ENCODE measurements around the gene UBL3.

Gene UBL3

GRCh38 chr13:29850213-29850898, at the start of gene UBL3:
UBL3 (minus strand) TSS chr13:29850617; CDS start chr13:29849538, 1,079 bp downstream.
- H3K9me3 Mint-ChIP-seq, result no peaks in the 10 kb centered on the region
- peak within 1 kb of the TSS; percentile 94 for H3K4me3 Mint-ChIP-seq
- no peaks in the 10 kb centered on the region for H3K27me3 Mint-ChIP-seq
- peak; percentile 98 for ATAC-seq
- peaks cover 24% of the 10 kb centered on the region for H3K4me1 Mint-ChIP-seq
- H3K27ac Mint-ChIP-seq, result peak within 1 kb of the TSS; percentile 96
- no peaks in the 10 kb centered on the region for H3K36me3 Mint-ChIP-seq

- H3K36me3 Mint-ChIP-seq, result no peaks in the 10 kb centered on the region
- H3K27me3 Mint-ChIP-seq, result peaks cover 17% of the 10 kb centered on the region
- no peak overlapping the region for H3K4me3 Mint-ChIP-seq
- no peaks in the 10 kb centered on the region for H3K4me1 Mint-ChIP-seq
- H3K27ac Mint-ChIP-seq, result no peak overlapping the region
- ATAC-seq, result no peak
- no peaks in the 10 kb centered on the region for H3K9me3 Mint-ChIP-seq
Measured at GRCh38 chr13:29897102-29897501, 46.7 kb upstream of the UBL3 start.

GRCh38 chr13:29893438-29893837, 43.0 kb upstream of the UBL3 start:
- H3K4me3 Mint-ChIP-seq, result no peak overlapping the region
- H3K36me3 Mint-ChIP-seq, result no peaks in the 10 kb centered on the region
- H3K27ac Mint-ChIP-seq, result no peak overlapping the region
- no peaks in the 10 kb centered on the region for H3K4me1 Mint-ChIP-seq
- H3K9me3 Mint-ChIP-seq, result no peaks in the 10 kb centered on the region
- no peaks in the 10 kb centered on the region for H3K27me3 Mint-ChIP-seq
- ATAC-seq, result no peak

- no peaks in the 10 kb centered on the region for H3K4me1 Mint-ChIP-seq
- H3K36me3 Mint-ChIP-seq, result no peaks in the 10 kb centered on the region
- no peaks in the 10 kb centered on the region for H3K9me3 Mint-ChIP-seq
- no peak for ATAC-seq
- no peaks in the 10 kb centered on the region for H3K27me3 Mint-ChIP-seq
- H3K27ac Mint-ChIP-seq, result no peak overlapping the region
- no peak overlapping the region for H3K4me3 Mint-ChIP-seq
Measured at GRCh38 chr13:29892151-29892550, 41.7 kb upstream of the UBL3 start.

- Mint-ChIP-seq H3K27ac (no peak overlapping the region), H3K4me3 (no peak overlapping the region), H3K27me3 (no peaks in the 10 kb centered on the region), H3K36me3 (no peaks in the 10 kb centered on the region), H3K9me3 (no peaks in the 10 kb centered on the region), H3K4me1 (no peaks in the 10 kb centered on the region)
- no peak for ATAC-seq
Measured at GRCh38 chr13:29889111-29889510, 38.7 kb upstream of the UBL3 start.

- Mint-ChIP-seq H3K4me1 (no peaks in the 10 kb centered on the region), H3K4me3 (no peak overlapping the region), H3K36me3 (no peaks in the 10 kb centered on the region), H3K27me3 (no peaks in the 10 kb centered on the region), H3K9me3 (no peaks in the 10 kb centered on the region), H3K27ac (no peak overlapping the region)
- no peak for ATAC-seq
Measured at GRCh38 chr13:29888306-29888705, 37.9 kb upstream of the UBL3 start.

- Mint-ChIP-seq H3K9me3 (no peaks in the 10 kb centered on the region), H3K27me3 (no peaks in the 10 kb centered on the region), H3K4me3 (no peak overlapping the region), H3K36me3 (no peaks in the 10 kb centered on the region), H3K27ac (no peak overlapping the region), H3K4me1 (no peaks in the 10 kb centered on the region)
- ATAC-seq, result no peak
Measured at GRCh38 chr13:29887686-29888085, 37.3 kb upstream of the UBL3 start.

- no peaks in the 10 kb centered on the region for H3K27me3 Mint-ChIP-seq
- H3K4me3 Mint-ChIP-seq, result no peak overlapping the region
- no peaks in the 10 kb centered on the region for H3K36me3 Mint-ChIP-seq
- no peak for ATAC-seq
- H3K9me3 Mint-ChIP-seq, result no peaks in the 10 kb centered on the region
- no peaks in the 10 kb centered on the region for H3K4me1 Mint-ChIP-seq
- H3K27ac Mint-ChIP-seq, result no peak overlapping the region
Measured at GRCh38 chr13:29887030-29887557, 36.7 kb upstream of the UBL3 start.

GRCh38 chr13:29886446-29886845, 36.0 kb upstream of the UBL3 start:
- Mint-ChIP-seq H3K4me3 (no peak overlapping the region), H3K27me3 (no peaks in the 10 kb centered on the region), H3K36me3 (no peaks in the 10 kb centered on the region), H3K9me3 (no peaks in the 10 kb centered on the region), H3K27ac (no peak overlapping the region), H3K4me1 (no peaks in the 10 kb centered on the region)
- no peak for ATAC-seq

GRCh38 chr13:29885989-29886388, 35.6 kb upstream of the UBL3 start:
- no peaks in the 10 kb centered on the region for H3K4me1 Mint-ChIP-seq
- H3K36me3 Mint-ChIP-seq, result no peaks in the 10 kb centered on the region
- no peak for ATAC-seq
- no peaks in the 10 kb centered on the region for H3K27me3 Mint-ChIP-seq
- no peaks in the 10 kb centered on the region for H3K9me3 Mint-ChIP-seq
- no peak overlapping the region for H3K4me3 Mint-ChIP-seq
- H3K27ac Mint-ChIP-seq, result no peak overlapping the region

- no peaks in the 10 kb centered on the region for H3K36me3 Mint-ChIP-seq
- H3K4me1 Mint-ChIP-seq, result no peaks in the 10 kb centered on the region
- no peaks in the 10 kb centered on the region for H3K9me3 Mint-ChIP-seq
- H3K27me3 Mint-ChIP-seq, result peaks cover 9% of the 10 kb centered on the region
- no peak overlapping the region for H3K27ac Mint-ChIP-seq
- no peak overlapping the region for H3K4me3 Mint-ChIP-seq
- ATAC-seq, result no peak
Measured at GRCh38 chr13:29884671-29885430, 34.4 kb upstream of the UBL3 start.

GRCh38 chr13:29883941-29884518, 33.6 kb upstream of the UBL3 start:
- Mint-ChIP-seq H3K9me3 (no peaks in the 10 kb centered on the region), H3K4me3 (no peak overlapping the region), H3K36me3 (no peaks in the 10 kb centered on the region), H3K27ac (no peak overlapping the region), H3K4me1 (no peaks in the 10 kb centered on the region), H3K27me3 (peaks cover 16% of the 10 kb centered on the region)
- no peak for ATAC-seq

- H3K9me3 Mint-ChIP-seq, result no peaks in the 10 kb centered on the region
- H3K4me1 Mint-ChIP-seq, result no peaks in the 10 kb centered on the region
- no peak overlapping the region for H3K27ac Mint-ChIP-seq
- H3K27me3 Mint-ChIP-seq, result peaks cover 30% of the 10 kb centered on the region
- no peak overlapping the region for H3K4me3 Mint-ChIP-seq
- no peak for ATAC-seq
- no peaks in the 10 kb centered on the region for H3K36me3 Mint-ChIP-seq
Measured at GRCh38 chr13:29882076-29882475, 31.7 kb upstream of the UBL3 start.

GRCh38 chr13:29878101-29878500, 27.7 kb upstream of the UBL3 start:
- Mint-ChIP-seq H3K36me3 (no peaks in the 10 kb centered on the region), H3K9me3 (no peaks in the 10 kb centered on the region), H3K27me3 (peaks cover 30% of the 10 kb centered on the region), H3K4me1 (no peaks in the 10 kb centered on the region), H3K27ac (no peak overlapping the region), H3K4me3 (no peak overlapping the region)
- ATAC-seq, result no peak

GRCh38 chr13:29877456-29878078, 27.1 kb upstream of the UBL3 start:
- peaks cover 30% of the 10 kb centered on the region for H3K27me3 Mint-ChIP-seq
- H3K27ac Mint-ChIP-seq, result no peak overlapping the region
- no peak for ATAC-seq
- no peaks in the 10 kb centered on the region for H3K9me3 Mint-ChIP-seq
- no peaks in the 10 kb centered on the region for H3K4me1 Mint-ChIP-seq
- no peak overlapping the region for H3K4me3 Mint-ChIP-seq
- H3K36me3 Mint-ChIP-seq, result no peaks in the 10 kb centered on the region

Measured in stimulated activated memory B cell treated with anti-CD40 and anti-IgM and Interleukin-4, amounts not matched to agents 10 μg/mL and 1 μg/mL and 100 μg/mL, for 72 hours (primary cell).